ENCODE measurements around the gene NAA80. TPM values are rescaled to one million over a fixed set of nuclear protein-coding genes. Genes with fewer than 3 reads are reported as not detected.
A peak's percentile ranks its signal among the peaks of the same experiment; 100 is the strongest.
"Not testable (repeated sequence)": the region's sequence is repeated elsewhere in the genome, so short reads cannot be mapped to it uniquely, and the experiment has no call there.

The NAA80 gene
- total RNA-seq, 1 experiment from 2014 or later = 16.1 TPM

DNA sequence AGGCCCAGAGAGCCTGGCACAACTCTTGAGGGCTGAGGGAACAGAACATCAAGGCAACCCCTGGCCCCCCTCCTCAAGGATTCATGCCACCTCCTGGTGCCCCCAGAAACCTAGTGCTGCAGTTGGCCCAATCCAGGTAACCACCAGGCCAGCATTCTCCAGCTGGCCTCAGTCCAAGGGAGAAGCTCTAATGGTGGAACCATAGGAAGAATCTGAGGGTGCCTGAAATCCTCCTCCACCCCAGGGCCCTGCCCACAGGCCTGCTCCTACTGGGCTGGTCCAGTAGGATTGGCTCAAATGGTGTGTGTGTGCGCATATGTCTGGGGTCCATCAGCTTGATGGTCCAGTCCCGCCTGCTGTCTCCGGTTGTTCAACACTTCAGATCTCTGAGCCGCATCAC is 15.6 kb upstream of the NAA80 start:
- DNase-seq (ENCODE audit: low read depth) = no peak

DNA sequence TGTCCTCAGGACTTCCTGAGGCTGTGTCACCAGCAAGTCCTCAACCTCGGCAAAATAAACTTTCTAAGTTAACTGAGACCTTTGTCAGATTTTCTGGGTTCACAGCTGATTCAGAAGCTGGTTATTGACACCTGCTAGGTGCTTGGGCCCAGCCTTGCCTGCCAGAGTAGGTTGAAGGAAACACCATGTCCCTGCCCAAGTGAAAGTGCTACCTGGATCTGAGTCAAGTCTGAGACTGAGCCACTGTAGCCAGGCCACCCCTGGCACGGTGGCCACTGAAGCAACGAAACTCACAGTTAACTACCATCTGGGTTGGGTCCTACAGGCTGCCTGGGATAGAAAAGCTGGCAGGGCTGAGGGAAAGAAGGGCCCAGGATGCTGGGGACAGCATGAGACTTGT is 15.1 kb upstream of the NAA80 start:
- no peak for DNase-seq (ENCODE audit: low read depth)

DNA sequence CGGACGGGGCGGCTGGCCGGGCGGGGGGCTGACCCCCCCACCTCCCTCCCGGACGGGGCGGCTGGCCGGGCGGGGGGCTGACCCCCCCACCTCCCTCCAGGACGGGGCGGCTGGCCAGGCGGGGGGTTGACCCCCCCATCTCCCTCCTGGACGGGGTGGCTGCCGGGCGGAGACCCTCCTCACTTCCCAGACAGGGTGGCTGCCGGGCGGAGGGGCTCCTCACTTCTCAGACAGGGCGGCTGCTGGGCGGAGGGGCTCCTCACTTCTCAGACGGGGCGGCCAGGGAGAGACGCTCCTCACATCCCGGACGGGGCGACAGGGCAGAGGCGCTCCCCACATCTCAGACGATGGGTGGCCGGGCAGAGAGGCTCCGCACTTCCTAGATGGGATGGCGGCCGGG is 12.8 kb upstream of the NAA80 start:
- DNase-seq (ENCODE audit: low read depth) = not testable (repeated sequence)

DNA sequence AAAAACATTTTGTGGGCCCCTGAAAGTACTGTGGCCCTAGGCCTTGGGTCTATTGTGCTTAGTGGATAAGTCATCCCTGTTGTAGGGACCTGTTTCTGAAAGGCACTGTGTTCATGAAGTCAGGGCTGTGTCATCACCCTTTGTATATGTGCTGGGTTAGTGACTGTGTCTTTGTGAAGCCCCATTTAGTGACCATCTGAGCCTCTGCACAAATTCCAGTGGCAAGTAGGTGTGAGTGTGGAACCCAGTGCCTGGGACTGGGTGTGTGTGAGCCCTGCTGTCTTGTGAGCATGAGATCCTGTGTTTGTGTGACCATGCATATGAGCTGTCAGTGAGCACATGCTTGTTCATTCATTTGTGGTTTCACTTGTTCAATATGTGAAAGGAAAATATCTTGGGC is 5.4 kb upstream of the NAA80 start:
- DNase-seq (ENCODE audit: low read depth) = no peak

DNA sequence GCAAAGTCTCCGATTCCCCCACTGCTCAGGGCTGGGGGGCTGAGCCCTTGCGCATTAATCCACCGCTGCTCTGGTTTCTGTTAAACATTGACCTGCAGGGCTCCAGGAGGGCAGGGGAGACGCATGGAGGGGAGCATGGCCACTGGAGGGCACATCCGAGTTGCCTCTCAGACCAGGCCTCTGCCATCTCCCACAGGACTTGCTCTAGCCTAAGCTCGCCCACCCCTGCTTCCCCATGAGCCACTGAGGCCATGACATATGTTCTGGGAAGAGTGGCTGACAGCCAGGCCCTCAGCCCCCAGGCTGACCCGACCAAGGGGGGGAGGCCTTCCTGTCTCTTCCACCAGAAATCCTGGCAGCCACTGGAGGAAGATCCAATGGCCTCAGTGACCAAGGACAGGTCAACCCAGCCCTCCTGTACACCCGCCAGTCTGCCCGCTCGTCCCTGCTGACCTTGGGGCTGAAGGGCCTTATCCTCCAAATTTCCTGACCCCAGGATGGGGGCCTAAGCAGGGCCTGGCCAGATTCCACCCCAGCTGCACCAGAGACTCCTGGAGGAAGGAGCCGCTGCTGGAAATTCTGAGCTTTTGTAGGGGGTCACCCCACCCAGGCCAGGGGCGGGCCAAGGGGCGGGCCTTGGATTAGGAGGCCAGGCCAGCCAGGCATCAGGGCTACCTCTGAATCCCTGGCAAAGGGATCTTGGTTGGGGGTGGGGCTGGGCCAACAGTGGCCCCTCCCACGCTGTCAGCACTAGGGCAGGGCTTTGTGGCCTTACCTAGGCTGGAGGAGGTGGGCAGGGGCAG is 4.0 kb upstream of the NAA80 start, which contains the start of gene HYAL1:
HYAL1 (minus strand) TSS at position 562 of the 803 bp plus-strand sequence. CDS start 618 bp downstream, outside the sequence.
- no peak for DNase-seq (ENCODE audit: low read depth)

DNA sequence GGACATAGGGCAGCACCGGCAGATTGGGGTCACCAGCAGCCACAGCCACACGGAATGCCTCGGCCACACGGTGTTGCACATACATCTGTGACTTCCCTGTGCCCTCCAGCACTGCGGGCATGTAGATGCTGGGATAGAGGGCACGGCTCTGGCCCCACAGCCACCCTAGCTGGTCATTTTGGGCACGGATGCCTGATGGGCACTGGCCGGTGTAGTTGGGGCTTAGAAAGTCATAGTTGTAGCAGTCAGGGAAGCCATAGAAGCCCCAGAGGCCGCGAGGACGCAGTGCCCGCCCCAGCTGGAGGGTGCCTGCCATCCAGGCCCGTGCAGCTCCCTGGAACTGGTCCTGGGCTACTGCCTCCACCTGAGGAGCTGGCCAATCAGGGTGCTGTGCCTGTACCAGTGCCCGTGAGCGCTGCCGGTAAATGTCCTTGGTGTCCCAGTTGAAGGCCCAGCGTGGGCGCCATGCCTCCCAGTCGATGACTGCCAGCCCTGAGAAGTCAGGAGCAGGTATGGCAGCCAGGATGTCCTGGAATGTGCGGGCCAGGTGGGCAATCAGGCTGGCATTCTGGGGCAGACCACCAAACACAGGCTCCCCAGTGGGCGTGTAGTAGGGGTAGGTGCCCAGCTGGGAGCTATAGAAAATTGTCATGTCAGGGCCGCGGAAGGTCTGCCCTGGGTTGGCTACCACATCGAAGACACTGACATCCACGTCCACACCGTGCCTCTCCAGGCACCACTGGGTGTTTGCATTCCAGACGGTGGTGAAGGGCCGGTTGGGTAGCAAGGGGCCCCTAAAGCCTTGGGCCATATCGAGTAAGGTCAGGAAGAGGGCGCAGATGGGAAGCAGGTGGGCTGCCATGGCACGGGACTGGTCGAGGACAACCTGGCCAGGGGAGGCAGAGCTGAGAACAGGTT is 3.1 kb upstream of the NAA80 start:
- DNase-seq (ENCODE audit: low read depth) = no peak

DNA sequence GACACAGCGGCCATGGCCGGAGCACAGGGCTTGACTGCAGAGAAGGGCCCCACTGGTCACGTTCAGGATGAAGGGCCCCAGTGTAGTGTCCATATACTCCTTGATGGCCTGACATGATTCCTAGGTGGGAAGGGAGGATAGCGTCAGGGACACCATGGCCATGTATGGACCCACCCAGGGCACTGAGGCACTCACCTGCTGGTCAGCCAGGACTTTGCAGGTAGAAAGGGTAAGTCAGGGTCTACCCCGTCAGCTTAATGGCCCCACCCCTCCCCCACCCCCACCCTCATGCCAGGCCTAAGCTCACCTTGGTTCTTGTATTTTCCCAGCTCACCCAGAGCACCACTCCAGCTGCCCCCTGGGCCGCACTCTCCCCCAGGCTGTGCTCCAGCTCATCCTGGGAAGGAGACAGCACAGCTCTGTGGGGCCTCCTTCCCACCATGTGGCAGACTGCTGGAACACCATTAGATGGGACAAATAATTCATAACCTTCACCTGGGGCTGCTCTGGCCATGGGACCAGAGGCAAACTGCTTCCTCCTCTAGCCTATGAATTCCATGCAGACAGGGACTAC is 1.6 kb upstream of the NAA80 start:
- DNase-seq (ENCODE audit: low read depth) = no peak

DNA sequence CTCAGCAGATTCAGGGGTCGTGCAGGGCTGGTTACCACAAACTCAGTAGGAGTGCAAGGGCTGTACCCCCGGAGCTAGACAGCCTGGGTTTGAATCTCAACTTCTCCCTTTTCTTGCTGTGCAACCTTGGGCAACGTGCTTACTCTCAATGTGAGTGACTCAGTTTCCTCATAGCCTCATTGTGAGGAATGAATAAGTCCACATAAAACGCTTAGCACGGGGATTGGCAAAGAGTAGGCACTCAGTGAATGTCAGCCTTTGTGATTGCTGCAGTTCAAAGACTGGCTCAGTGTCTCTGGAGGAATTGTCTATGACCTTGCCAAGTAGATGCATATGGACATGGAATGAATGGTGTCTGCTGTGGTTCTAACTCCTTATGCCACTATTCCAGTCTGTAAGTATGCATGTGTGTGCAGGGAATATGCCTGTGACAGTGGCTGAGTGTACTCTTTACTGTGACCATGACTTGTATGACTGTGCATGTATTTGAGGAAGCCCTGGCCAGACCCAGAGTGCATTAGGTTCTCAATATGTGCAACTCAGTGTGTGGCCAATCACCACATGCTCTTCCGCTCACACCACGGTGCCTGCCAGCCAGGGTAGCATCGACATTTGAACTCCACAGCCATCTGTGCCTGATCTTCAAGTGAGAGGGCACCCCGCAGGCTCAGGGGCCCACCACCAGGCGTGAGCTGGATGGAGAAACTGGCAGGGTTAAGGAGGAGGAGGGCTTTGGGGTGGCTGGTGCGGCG is 900 bp upstream of the NAA80 start:
- peak; percentile 40 for DNase-seq (ENCODE audit: low read depth)

DNA sequence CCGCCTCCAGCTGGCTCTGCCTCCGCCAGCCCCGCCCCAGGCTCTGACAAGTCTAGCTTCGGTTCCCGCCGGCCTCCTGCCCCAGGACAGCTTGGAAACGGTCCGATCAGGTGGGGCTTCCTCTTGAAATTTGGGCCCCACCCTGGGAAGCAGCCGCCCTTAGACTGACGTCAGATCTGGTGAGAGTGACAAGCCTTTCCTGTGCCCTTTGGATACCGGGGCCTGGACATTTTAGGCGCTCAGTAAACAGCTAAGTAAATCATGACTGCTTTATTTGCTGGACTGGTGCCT is 378 bp upstream of the NAA80 start:
- no peak for DNase-seq (ENCODE audit: low read depth)

DNA sequence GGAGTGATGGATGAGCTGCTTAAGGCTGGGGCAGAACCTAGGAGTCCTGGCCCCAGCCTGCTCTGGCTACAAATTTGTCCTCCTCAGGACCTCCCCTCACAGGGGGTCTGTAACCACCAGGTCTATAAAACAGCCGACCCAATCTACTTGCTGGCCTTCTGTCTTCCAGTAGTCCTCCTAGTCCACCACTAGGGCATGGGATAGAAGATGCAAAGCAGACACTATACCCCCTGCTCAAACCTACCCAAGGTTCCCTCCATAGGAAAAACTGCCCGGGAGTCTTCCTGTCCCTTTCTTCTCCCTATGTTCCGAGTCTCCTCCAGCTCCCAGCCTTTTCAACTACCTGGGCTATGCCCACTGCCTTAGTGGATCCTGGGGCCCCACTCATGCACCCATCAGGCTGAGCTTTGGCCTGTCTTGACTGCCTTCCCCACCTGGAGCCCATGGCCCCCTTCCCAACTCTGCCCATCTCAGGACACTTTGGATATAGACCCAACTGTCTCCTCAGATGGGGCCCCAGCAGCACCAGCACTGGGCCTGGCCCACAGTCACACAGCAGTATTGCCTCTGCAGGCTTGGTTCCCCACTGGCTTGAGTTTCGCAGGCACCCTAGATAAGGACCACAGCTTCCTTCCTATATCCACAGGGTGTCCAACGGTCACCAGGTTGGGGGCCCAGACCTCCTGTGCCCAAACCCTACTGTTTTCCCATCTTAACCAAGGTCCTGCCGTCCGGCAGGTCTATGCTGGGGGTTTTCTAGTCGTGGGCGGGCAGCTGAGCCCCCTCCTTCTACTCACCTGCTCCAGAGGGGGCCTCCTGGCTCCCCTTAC is 1.1 kb downstream of the NAA80 start:
- no peak for DNase-seq (ENCODE audit: low read depth)

DNA sequence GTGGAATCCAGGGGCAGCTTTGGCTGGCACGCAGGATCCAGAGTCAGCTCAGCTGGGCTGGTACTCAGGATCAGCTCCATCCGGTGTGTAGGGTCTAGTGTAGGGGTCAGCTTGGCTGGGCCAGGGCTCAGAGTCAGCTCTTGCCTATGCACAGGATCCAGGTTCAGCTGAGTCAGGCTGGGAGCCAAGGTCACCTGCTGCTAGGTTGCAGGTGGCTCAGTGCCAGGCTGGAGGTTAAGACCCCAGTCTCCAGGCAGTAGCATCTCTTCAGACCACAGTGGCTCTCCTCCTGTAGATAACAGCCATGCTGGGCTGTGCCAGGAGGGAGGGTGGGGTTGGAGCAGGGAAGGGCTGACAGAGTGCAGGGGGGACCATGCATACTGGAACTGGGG is 1.8 kb downstream of the NAA80 start:
- no peak for DNase-seq (ENCODE audit: low read depth)

DNA sequence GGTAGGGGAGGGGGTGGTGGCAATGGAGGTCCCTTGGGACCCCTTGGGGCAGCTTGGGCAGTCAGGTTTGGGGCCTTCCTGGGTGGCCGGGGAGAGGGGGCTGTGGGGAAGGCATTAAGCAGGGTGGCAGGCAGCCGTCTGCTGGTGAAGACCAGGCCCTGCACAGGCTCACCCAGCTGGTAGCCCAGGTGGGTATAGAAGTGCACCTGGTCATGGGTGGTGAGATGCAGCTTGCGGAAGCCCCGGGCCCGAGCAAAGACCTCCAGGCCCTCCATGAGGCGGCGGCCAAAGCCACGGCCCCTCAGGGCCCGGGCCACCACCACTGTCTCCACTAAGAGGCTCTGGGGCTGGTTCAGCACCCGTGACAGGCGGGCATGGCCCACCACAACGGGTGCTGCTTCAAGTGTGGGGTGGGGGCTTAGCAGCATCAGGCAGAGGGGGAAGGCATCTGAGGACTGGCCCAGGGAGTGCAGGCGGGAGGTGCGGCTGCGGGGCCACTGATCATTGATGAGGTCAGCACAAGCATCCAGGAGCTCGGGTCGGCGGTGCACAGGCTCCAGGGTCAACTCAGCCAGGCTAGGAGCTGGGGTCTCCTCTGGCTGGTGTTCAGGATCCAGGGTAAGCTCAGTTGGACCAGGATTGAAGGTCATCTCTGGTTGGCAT is 2.4 kb downstream of the NAA80 start:
- DNase-seq (ENCODE audit: low read depth) = no peak

DNA sequence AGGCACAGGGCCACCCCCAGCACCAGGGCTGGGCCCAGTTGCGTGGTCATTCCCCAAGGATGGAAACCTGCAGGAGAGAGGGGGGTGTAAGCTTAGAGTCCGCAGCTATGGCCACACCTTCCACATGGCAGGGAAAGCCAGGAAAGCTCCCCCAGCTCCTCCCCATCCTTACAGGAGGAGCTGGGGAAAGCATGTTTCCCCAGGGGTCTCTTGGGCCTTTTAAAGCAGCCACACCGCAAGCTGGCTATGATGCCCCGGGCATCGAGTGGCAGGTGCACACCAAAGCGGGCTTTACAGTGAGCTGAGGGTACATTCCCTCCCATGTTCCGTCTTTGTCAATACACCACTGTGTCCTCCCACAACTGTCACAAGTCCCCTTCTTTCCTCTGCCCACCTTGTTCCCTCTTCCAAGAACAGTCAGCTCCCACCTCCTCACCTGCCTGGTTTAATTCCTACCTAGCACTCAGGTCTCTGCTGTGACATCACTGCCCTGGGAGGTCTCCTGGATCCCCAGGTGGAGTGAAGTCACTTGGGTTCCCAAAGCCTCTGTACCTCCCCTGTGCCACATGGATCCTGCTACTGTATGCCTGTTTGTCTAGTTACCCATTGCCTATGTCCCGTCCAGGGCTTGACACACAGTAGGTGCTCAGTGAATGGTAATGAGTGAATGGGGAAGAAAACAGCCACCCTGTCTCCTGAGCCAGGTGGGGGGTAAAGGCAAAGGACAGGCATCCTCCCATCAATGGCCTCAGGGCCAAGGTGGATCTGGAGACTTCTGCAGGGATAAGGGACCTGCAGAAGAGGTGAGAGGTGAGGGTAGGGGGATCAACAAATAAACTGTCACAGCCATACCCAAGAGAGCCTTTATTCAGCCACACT is 3.4 kb downstream of the NAA80 start:
- DNase-seq (ENCODE audit: low read depth) = no peak

DNA sequence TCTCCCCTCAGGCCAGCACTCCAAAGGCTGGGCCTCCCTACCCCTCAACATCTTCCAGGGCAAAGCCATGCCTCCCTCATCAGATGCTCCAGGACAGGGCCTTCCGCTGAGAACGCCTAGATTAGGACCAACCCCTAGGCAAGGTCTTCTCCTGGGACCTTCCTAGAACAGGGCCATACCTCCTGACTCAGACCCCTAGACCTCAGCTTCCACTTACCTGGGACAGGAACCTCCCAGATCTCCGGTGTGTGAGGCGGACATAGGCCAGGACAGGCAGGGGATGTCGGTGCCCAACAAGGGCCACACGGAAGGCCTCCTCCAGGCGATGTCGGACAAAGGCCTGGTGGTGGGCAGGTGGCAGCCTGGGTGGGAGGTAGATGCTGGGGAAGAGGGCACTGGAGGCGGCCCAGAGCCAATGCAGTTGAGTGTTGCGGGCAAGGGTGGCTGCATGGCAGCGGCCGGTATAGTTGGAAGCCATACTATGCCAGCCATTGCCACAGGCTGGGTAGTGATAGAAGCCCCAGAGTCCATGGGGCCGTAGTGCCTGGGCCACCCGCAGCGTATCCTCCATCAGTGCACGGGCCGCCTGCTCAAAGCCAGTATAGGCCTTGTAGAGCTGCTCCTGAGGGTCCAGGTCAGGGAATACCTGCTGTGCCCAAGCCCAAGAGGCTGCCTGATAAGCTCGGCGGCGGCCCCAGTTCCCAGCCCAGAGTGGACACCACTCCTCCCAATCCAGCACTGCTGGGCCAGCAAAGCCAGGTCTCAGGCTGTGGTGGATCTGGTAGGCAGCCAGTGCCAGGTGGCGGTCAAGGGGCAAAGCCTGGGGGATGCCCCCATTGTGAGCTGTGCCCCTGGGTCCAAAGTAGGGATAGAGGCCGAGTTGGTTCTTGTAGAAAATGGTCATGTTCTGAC is 4.5 kb downstream of the NAA80 start:
- DNase-seq (ENCODE audit: low read depth) = no peak

DNA sequence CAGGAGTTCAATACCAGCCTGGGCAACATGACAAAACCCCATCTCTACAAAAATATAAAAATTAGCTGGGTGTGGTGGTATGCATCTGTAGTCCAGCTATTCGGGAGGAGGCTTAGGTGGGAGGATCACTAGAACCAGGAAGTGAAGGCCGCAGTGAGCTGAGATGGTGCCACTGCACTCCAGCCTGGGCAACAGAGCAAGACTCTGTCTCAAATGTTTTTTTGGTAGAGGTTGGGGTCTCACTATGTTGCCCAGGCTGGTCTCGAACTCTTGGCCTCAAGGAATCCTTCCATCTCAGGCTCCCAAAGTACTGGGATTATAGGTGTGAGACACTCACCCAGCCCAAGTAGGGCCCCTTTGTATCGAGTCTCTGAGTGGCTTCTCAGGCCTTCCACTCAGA is 5.1 kb downstream of the NAA80 start:
- no peak for DNase-seq (ENCODE audit: low read depth)

DNA sequence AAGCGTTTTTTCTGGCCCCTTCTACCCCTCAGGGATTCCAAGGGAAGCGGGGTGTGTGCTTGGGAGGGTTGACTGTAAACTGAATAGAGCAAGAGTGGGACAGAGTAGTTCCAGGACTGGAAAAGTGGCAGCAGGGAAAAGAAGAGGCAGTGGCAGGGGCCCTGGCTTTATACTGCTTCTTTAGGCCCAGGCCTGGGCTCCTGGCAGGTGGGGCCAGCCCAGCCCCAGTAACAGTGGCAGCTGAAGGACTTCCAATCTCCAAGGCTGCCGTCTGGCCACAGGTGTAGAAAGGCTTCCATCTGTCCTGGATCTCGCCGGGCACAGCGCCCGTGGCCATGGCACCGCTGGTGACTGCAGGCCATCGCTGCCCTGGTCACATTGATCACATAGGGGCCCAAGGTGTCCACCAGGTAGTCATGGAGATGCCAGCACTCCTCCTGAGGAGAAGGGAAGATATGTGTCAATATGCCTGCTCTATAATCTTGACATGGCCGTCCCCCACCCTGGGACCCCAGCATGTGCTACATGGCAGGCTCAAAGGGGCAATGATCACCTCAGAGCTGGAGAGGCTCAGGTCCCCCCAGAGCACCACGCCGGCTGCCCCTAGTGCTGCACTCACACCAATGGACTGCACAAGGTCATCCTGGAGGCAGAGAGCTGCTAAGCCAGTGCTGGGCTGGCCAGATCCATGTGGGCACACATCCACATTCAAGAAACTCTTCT is 6.0 kb downstream of the NAA80 start:
- DNase-seq (ENCODE audit: low read depth) = no peak

DNA sequence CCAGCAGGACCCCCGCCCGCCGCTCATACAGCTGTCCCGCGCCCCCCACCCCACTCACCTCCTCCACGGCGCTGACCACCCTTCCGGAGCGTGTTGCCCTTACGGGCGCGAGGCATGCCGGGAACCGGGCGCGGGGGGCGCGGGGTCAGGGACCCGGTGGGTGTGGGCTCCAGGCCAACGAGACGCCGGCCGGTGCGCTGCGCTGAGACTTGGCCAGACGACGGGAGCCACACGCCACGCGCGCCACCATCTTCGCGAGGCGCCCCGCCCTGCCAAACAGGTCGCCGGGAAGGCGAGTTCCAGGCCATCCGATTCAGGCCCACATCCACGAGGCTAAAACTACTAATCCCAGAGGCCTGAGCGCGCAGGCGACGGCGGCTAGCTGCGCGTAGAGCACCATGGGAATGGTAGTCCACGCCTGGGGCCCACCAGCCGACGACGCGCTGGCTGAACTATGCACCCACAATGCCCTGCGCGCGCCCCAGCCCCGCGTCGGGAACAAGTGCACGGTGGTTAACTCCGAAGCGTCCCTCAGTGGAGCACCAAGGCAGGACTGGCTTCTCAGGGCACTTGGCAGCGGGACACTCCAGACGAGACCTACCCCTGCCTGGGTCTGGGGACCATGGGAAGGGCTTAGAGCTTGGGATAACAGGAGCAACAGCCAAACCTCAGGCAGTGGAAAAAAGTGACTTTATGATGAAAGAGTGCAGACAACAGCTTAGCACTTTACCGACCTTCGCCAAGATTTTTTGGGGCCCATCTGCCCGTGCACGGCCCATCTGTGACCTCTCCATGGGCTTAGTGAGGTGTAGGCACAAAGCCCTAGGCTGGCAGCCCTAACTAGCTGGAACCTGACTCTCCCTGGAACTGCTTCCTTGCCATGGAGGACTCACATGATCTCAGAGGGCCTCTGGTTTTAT is 6.8 kb downstream of the NAA80 start, which contains the start of gene IFRD2:
IFRD2 (minus strand) TSS at position 271 of the 920 bp plus-strand sequence; CDS start at position 116, 155 bp downstream.
- DNase-seq (ENCODE audit: low read depth) = peak; percentile 98
